DND-41 (cell line): ENCODE measurements around the gene PTH2.
"Not testable (repeated sequence)": the region's sequence is repeated elsewhere in the genome, so short reads cannot be mapped to it uniquely, and the experiment has no call there.

ENCODE experiments used
- ATAC-seq: fragments of 200-7000 bp; cut with Tn5 transposase; 3 replicates; pipeline ENCODE4 v1.9.1; 2021; ENCODE audit warnings: low read depth; ENCODE audit not compliant: insufficient read depth
- DNase-seq: peaks from one replicate; pipeline ENCODE4 v3.0.0-alpha.2; 2020
- H2AFZ ChIP-seq: 2 replicates; pipeline ENCODE4 v1.6.0; 2012; ENCODE audit warnings: low read depth, low read length
- H3K27ac ChIP-seq: 2 replicates; pipeline ENCODE4 v1.5.1; 2012; ENCODE audit warnings: low read length, inconsistent platforms
- H3K27me3 ChIP-seq: fragments of 200-600 bp; sonication (generic); 2 replicates; pipeline ENCODE4 v1.6.0; 2012; ENCODE audit warnings: low read length, mild to moderate bottlenecking, inconsistent platforms; ENCODE audit not compliant: insufficient read depth, poor library complexity
- H3K36me3 ChIP-seq: 2 replicates; pipeline ENCODE4 v1.5.1; 2012; ENCODE audit warnings: low read length, inconsistent platforms; ENCODE audit not compliant: insufficient read depth
- H3K4me1 ChIP-seq: 2 replicates; pipeline ENCODE4 v1.5.1; 2012; ENCODE audit warnings: mild to moderate bottlenecking, low read length; ENCODE audit not compliant: insufficient read depth
- H3K4me2 ChIP-seq: 2 replicates; pipeline ENCODE4 v1.6.0; 2012; ENCODE audit warnings: mild to moderate bottlenecking, moderate library complexity, low read length, inconsistent platforms; ENCODE audit not compliant: insufficient read depth
- H3K4me3 ChIP-seq, 2 experiments: fragments of 200-600 bp in 1 of 2; shearing (Covaris generic) in 1 of 2; 2 replicates each; pipeline ENCODE4 v1.5.1; 2012 to 2016; ENCODE audit warnings: inconsistent platforms in 2 of 2, low read length in 2 of 2, mild to moderate bottlenecking in 2 of 2, low read depth in 1 of 2, moderate library complexity in 1 of 2
- H3K79me2 ChIP-seq: 2 replicates; pipeline ENCODE4 v1.6.0; 2012; ENCODE audit warnings: low read length, inconsistent platforms; ENCODE audit not compliant: insufficient read depth
- H3K9ac ChIP-seq: 2 replicates; pipeline ENCODE4 v1.6.0; 2012; ENCODE audit warnings: low read depth, mild to moderate bottlenecking, inconsistent platforms, low read length, moderate library complexity
- H3K9me3 ChIP-seq: 2 replicates; pipeline ENCODE4 v1.5.1; 2012; ENCODE audit warnings: low read length, moderate library complexity, mild to moderate bottlenecking, inconsistent platforms; ENCODE audit not compliant: insufficient read depth, severe bottlenecking
- H4K20me1 ChIP-seq: 2 replicates; pipeline ENCODE4 v1.6.0; 2012; ENCODE audit warnings: low read length; ENCODE audit not compliant: insufficient read depth
- EZH2 ChIP-seq: IDR thresholded peaks from 3 replicates; pipeline ENCODE4 v1.6.1; 2012; ENCODE audit warnings: borderline replicate concordance, low read depth, mild to moderate bottlenecking, moderate library complexity, low read length, inconsistent platforms; ENCODE audit not compliant: severe bottlenecking
- TF ChIP-seq, protein P1 (sequence below): IDR thresholded peaks from 2 replicates; pipeline ENCODE4 v1.5.1; 2012; ENCODE audit warnings: borderline replicate concordance, low read length, moderate library complexity, mild to moderate bottlenecking; ENCODE audit not compliant: poor library complexity, severe bottlenecking; ENCODE audit errors: extremely low read depth

Gene PTH2

DNA sequence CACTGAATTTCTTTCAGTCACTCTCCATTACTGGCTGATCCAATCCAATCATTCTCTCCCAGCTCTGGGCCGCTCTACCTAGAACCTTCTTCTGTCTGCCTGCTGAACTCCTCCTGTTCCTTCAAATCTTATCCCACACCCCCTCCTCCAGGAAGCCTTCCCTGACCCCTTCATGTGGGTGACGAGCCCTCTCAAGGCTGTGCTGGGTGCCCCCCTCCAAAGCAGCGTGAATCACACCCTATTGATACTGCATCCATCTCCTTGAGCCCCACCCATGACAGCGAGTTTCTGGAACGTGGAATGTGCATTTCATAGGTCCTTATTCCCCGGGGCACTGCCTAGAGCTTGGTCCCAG lies 25.2 kb upstream of the PTH2 start:
- Histone ChIP-seq H3K9ac (no peak overlapping the region), H4K20me1 (peaks cover 22% of the 10 kb centered on the region; the same call in 1 of the 2 replicates), H3K27me3 (no peaks in the 10 kb centered on the region), H3K4me3 (no peak overlapping the region), H3K79me2 (peaks cover 32% of the 10 kb centered on the region), H2AFZ (no peak overlapping the region), H3K36me3 (peaks cover 44% of the 10 kb centered on the region), H3K9me3 (no peaks in the 10 kb centered on the region), H3K27ac (no peak overlapping the region), H3K4me1 (peaks cover 34% of the 10 kb centered on the region), H3K4me2 (no peak overlapping the region)
- ATAC-seq (no peak), DNase-seq (no peak)
- TF ChIP-seq, protein P1, sequence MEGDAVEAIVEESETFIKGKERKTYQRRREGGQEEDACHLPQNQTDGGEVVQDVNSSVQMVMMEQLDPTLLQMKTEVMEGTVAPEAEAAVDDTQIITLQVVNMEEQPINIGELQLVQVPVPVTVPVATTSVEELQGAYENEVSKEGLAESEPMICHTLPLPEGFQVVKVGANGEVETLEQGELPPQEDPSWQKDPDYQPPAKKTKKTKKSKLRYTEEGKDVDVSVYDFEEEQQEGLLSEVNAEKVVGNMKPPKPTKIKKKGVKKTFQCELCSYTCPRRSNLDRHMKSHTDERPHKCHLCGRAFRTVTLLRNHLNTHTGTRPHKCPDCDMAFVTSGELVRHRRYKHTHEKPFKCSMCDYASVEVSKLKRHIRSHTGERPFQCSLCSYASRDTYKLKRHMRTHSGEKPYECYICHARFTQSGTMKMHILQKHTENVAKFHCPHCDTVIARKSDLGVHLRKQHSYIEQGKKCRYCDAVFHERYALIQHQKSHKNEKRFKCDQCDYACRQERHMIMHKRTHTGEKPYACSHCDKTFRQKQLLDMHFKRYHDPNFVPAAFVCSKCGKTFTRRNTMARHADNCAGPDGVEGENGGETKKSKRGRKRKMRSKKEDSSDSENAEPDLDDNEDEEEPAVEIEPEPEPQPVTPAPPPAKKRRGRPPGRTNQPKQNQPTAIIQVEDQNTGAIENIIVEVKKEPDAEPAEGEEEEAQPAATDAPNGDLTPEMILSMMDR = no peak
- no peak for TF ChIP-seq EZH2

DNA sequence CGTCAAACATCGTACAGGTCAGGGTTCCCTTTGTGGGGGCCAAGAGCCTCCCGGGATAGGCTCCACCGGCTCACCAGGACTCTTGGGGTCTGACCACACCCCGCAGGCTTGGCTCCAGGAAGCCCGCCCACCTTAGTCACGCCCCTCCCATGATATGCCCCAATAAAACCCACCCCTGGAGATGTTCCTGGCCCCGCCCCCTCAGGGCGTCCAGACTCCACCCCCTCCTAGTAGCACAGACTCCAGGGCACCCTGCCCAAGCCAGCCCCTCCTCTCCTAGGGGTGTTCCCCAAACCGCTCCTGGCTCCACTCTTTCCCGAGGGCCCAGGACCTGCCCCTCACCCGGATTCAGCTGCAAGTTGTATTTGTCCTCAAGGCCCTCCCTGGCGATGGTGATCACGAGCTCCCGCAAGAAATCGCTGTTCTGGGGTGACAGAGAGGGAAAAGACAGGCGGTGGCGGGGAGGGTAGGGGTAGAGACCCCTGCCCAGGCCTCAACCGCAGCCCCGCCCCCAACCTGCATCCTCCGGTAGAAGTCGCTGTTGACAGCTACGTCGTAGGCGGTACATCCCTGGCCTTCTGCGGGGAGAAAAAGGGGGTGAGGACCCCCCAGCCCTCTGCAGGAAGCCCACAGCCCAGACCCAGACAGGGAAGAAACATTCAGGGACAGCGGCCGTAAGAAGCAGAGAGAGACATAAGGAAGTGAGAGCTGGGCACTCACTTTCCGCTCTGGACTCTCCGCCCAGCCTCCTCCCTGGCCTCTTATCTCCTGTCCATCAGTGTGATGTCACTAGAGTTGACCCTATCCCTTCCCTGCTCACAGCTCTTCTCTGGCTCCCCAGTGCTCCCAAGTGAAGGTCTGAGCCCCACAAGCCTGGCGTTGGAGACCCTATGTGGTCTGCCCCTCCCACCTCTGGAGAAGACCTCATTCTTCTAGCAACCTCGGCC lies 24.5 kb upstream of the PTH2 start:
- peak; percentile 67 for DNase-seq
- no peak for ATAC-seq
- Histone ChIP-seq H3K27ac (no peak overlapping the region), H3K4me2 (no peak overlapping the region), H3K36me3 (peaks cover 44% of the 10 kb centered on the region), H3K79me2 (peaks cover 32% of the 10 kb centered on the region), H3K27me3 (no peaks in the 10 kb centered on the region), H3K4me1 (peaks cover 40% of the 10 kb centered on the region), H3K9ac (no peak overlapping the region), H3K4me3 (no peak overlapping the region), H3K9me3 (no peaks in the 10 kb centered on the region), H4K20me1 (peaks cover 22% of the 10 kb centered on the region; the same call in 1 of the 2 replicates), H2AFZ (no peak overlapping the region)
- TF ChIP-seq EZH2 = no peak
- TF ChIP-seq, protein P1 = no peak

DNA sequence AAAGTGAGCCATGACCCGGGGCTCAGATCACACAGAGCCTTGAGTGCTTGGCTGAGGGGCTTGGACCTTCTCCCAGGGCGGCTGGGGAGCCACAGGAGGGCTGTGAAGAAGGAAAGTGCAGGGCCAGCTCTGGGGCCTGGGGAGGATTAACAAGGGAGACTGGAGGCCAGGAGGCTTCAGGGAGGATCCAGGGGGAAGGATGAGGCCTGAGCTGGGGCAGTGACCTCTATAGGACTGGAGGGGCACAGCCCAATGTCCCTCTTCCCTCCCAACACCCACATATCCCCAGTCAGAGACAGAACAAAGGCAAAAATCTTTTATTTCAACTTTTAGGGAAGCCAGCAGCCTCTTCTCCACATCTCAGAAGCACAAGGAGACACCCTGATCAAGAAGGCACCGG lies 22.8 kb upstream of the PTH2 start:
- Histone ChIP-seq H3K36me3 (peaks cover 41% of the 10 kb centered on the region), H3K4me2 (no peak overlapping the region), H3K27me3 (peaks cover 6% of the 10 kb centered on the region), H3K9ac (no peak overlapping the region), H3K9me3 (no peaks in the 10 kb centered on the region), H3K4me1 (peaks cover 31% of the 10 kb centered on the region), H3K27ac (no peak overlapping the region), H3K4me3 (no peak overlapping the region), H3K79me2 (peaks cover 20% of the 10 kb centered on the region), H4K20me1 (peaks cover 22% of the 10 kb centered on the region; the same call in 1 of the 2 replicates), H2AFZ (no peak overlapping the region)
- DNase-seq = no peak
- no peak for TF ChIP-seq EZH2
- TF ChIP-seq, protein P1 = no peak
- ATAC-seq = no peak

DNA sequence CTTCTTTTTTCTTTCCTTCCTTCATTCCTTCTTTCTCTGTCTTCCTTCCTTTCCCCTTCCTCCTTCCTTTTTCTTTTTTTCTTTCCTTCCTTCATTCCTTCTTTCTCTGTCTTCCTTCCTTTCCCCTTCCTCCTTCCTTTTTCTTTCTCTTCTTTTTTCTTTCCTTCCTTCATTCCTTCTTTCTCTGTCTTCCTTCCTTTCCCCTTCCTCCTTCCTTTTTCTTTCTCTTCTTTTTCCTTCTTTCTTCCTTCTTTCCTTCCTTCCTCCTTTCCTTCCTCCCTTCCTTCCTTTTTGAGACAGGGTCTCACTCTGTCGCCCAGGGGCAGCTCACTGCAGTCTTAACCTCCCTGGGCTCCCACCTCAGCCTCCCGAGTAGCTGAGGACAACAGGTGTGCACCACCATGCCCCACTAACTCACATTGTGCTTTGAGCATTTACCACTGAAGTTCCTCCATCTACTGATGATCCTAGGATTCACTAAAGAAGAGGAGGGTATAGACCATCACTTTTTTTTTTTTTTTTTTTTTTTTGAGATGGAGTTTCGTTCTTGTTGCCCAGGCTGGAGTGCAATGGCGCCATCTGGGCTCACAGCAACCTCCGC lies 21.0 kb upstream of the PTH2 start:
- peaks cover 27% of the 10 kb centered on the region for H3K36me3 ChIP-seq
- H3K27me3 ChIP-seq = peaks cover 11% of the 10 kb centered on the region
- peaks cover 18% of the 10 kb centered on the region for H3K4me1 ChIP-seq
- not testable (repeated sequence) for DNase-seq, H3K79me2 ChIP-seq, H3K9ac ChIP-seq, ATAC-seq, H3K9me3 ChIP-seq
- H3K4me3 ChIP-seq = peak overlapping the region in 1 of 2 experiments; percentile 69; a peak in 2 of 4 replicates
- H4K20me1 ChIP-seq = peaks cover 19% of the 10 kb centered on the region
- H3K27ac ChIP-seq = peak overlapping the region; percentile 38; the same call in 1 of the 2 replicates
- peak overlapping the region; percentile 89 for H2AFZ ChIP-seq
- peak overlapping the region; percentile 92 for H3K4me2 ChIP-seq
